A172 (cell line): Measurements from ENCODE around the gene CPED1. TPM values are rescaled to one million over a fixed set of nuclear protein-coding genes. Genes with fewer than 3 reads are reported as not detected.

Source experiments
- DNase-seq: peaks from one replicate; pipeline ENCODE4 v3.0.0-alpha.2; 2015; ENCODE audit warnings: low spot score
- total RNA-seq: library from RNA; depleted of rRNA; stranded (reverse); fragments of >200 nt; shearing (Covaris generic); gene quantifications from 2 replicates; pipeline ENCODE4 v1.2.3, GENCODE V29; 2014

Gene CPED1
- total RNA-seq, 1 experiment from 2014 or later: 18.4 TPM

DNA sequence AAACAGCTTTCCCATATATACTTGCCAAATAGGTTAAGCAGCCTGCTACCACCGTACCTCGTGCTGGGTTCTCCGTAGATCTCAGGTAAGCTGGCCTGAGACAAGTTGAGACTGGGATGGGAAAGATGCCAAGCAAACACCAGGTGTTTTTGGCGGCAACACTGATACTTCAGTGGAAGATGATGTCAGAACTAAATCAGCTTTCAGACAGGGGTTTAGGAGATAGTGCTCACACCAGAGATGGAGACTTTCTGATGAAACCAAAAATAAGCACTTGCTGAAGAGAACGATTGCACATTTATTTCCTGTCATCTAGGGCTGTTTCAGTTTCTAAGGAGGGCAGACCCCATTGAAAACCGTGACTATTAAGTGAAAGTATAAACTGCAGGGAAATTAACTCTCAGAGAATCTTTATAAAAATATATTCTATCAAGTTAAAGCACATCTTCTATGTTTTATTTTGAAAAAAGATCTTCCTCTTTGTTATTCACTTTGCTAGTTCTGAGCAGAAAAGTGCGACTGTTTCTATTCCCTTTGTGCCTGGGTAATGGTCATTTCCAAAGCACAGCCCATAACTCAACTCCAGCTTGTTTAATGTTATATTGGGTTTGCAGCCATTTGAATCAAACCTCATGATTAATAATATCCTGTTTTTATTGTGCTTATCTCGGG is 149.9 kb downstream of the CPED1 start:
- DNase-seq: no peak

DNA sequence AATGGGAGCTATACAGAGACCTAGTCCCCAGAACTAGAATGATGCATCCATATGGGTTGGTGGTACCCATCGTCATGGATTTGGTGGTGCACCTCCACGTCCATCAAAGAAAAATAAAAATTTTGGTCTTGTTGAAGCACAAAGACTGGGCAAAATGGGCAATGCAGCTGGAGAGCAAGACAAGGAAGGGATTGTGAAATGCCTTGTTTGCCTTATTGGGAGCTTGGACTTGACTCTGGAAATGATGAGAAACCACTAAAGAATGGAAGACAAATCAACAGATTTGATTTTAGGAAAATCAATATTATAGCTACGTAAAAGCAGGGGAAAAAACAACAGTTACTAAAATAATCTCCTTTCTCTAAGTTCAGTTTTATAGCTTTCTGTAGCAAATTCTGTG is 150.9 kb downstream of the CPED1 start:
- DNase-seq: no peak

DNA sequence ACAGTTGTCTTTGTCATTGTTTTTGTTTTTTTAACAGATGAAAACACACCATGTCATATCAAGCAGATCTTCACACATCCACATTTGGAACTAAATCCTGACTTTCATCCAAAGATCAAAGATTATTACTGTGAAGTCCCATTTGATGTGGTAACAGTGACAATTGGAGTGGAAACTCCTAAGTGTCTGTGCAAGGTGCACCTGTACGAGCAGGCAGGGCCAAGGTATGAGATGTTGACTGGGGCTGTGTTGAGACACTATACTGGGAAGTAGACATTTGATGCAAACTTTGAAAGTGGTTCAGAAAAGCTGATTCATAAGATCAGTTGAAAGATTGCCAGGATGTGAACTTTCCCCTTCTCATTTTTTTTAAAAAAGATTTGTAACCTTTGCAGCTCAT is 152.3 kb downstream of the CPED1 start:
- DNase-seq: no peak

DNA sequence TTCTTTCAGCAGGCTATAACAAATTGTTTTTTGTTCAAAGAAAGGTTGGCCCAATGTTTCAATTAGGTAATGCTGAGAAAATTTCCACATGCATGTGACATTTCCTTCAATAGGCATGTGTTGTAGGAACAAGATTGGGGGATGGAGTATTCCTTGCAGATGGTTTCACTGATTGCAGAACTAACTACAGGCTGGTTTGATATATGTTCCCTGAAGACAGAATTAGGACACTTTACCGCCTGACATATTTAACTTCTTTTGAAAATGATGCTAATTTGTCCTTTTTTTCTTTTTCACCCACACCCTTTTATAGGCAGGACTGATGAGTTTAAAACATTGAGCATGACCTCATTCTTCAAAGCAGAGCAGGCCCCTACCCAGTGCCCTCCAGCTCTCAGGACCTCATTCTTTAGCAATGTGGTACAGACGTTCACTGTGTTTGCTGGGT is 163.3 kb downstream of the CPED1 start:
- no peak for DNase-seq

DNA sequence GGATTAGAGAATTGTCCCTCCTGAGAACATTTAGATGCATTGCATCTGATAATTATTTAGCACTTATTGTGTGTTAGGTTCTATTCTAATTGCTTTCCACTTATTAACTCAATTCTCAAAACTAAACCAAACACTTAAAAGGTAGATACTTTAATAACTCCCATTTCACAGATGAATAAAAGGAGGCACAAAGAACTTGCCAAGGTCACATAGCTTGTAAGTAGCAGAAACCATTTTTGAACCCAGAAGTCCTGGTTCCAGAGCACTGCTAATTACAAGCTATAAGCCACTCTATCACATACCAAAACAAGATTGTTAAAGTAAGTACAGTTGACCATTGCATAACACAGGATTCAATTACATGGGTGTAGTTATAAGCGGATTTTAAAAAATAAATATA is 164.9 kb downstream of the CPED1 start:
- DNase-seq: no peak

DNA sequence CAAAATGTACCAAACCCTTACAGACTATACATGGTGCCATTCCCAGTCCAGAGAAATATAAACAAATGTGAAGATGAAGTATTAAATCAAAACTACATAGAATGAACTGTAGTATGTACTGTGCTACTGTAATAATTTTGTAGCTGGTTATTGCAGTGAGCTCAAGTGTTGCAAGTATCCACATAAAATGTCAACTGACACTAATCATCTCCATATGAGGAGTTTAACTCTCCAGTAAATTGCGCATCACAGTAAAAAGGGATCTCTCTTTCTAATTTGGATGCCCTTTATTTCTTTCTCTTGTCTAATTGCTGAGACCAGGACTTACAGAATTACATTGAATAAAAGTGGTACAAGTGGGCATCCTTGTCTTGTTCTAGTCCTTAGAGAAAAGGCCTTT is 165.5 kb downstream of the CPED1 start:
- no peak for DNase-seq

DNA sequence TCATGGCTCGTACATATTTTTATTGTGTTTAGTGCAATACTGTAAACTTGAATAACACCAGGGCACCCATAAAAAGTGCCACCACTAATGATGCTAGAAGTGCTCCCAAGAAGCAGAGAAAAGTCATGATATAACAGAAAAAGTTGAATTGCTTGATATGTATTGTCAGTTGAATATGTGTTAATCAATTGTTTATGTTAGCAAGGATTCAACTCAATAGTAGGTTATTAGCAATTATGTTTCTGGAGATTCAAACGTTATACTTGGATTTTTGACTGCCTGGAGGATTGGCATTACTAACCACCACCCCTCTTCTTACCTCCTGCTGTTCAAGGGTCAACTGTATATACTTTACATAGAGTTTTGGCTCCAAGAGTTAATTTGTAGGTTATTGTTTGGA is 168.3 kb downstream of the CPED1 start:
- DNase-seq: no peak

DNA sequence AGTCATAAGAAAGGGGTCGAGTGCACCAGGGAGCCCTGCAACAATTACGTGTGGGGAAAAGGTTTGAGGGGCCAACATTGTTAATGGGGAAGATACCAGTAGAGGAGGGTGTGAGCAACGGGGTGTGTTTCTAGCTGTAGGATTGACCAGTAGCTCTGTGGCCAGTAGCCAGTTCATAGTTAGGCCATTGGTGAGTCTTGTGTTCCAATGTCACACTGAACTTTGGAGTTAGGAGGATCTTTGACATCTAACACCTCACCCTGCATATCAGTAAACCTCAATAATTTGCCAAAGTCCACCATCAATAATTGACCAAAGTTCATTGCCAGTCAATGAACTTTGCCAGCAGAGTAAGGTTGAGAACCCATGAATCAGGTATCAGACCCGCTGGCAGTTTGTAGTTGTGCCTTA is 168.8 kb downstream of the CPED1 start:
- no peak for DNase-seq

DNA sequence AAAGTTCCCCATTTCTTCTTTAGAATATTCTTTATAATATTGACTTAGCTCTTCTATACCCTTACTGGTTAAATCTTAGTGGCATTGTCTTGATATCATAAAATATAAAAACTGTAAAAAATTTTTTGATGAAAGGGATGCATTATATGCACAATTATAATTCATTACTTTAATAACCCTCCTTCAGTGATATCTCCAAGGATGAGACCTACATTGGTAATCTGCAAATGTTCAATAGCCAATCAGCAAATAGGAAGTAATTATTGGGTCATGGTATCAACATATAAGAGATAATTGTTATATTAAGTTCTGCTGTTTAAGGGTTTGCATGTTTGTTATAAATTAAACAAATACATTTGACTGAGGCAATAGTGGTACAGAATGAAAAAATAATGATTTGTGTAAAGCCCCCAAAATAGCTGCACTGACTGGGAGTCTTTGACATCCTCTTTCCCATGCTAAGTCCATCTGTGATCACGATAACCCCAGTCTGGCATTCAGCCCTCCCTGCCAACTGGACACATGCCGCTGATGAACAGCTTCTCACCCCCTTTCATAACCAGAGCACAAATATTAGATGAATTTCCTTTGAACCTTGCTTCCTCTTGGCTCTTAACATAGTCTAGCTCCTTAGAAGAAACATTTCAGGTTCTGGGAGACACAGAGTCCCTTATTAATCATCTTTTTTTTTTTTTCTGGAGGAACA is 169.5 kb downstream of the CPED1 start:
- no peak for DNase-seq

DNA sequence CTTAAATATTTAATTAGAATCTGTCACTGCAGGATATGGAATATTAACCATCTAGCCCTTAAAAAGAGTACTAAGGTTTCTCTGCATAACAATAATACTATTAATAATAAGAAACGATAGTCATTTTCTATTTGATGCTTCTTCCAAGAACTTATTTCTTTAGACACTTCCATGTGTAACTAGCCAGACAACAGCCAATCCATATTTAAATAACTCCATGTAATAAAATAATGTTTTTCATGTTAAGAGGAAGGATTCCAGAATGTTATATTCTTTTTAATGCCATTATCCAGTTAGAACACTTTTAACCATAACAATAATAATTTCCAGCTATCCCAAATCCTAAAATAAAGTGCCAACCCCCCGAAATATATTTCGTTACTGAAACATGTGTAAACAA is 170.2 kb downstream of the CPED1 start:
- no peak for DNase-seq

DNA sequence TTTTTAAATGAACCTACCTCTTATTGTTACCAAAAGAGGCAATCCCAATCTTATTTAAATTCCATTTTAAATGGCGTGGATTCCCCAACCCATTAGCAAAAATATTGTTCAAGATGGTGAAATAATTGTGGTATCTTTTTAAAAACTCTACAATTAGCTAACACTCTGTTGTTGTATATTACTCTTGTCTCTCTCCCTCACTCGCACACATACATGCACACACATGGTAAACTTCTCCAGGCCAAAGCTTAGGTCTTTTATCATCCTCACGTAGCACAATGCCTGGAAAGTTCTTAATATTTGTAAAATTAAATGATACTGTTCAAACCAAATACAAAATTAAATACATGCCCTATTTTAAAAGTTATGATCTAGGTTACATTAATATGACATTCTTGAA is 171.0 kb downstream of the CPED1 start:
- no peak for DNase-seq

DNA sequence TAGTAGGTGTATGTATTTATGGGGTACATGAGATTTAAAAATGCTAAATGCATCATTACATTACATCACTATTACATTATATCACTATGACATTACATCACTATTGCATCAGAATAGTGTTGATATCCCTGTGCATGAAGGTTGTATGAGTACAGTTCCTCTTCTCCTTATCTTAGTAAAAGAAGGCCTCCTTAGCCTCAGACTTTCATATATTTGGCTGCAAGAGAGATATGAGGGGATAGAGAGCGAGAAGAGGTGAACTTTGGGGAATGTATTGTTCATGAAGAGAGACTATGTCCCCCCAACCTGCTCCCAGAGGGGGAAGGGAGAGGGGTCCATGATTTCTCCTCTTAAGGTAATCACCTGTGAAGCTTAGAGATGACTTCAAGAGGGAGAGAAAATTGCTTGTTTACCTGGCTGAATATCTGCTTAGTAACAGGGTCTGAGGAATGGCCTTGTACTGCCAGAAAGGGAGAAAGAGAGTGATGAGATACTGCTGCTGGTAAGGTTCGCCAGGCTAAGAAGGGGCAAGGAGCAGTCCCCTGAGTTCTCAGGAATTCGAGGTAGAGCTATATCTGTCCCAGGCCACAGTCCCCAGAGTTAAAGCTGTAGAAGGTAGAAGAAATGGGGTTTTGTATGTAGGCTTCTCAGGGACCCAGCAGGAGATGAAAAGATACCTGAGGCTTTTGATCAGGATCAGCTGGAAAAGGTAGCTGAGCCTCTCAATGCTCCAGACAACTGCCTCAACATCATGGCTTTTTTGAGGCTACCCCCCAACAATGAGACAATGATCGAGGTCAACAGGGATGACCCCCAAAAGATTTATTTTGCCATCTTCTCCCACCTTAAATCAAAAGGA is 171.9 kb downstream of the CPED1 start:
- no peak for DNase-seq

DNA sequence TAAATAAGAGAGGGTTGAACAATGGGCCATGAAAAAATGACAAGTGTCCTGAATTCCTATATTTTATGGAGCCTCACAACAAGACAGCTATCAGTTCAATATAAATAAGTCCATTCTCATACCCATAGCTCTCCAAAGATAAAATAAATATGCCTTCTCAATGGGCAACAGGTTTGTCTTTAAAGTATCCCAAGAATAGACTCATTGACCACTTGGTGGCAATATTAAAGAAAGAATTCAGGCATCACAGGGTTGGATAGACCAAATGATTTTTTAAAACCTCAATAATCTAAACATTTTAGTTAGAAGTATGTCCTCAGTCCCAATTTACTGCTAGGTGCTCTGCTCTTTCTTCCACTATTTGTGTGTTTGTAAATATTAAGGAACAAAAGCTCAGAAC is 175.2 kb downstream of the CPED1 start:
- no peak for DNase-seq

DNA sequence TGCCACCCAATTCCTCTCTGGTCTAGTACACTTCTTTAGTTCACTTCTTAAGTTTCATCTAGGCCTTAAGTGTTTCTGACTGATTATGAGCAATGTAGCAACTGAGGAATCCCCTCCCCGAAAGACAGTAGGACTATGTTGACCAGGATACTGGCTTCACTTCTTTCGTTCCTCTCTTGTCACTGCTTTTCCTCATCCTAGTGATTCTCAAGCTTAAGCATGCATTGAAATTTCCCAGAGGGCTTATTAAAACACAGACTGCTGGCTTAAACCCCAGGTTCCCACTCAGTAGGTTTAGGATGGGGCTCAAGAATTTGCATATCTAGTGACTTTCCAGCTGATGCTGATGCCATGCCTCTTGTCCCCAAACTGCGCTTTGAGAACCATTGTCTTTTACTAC is 175.7 kb downstream of the CPED1 start:
- DNase-seq: no peak

DNA sequence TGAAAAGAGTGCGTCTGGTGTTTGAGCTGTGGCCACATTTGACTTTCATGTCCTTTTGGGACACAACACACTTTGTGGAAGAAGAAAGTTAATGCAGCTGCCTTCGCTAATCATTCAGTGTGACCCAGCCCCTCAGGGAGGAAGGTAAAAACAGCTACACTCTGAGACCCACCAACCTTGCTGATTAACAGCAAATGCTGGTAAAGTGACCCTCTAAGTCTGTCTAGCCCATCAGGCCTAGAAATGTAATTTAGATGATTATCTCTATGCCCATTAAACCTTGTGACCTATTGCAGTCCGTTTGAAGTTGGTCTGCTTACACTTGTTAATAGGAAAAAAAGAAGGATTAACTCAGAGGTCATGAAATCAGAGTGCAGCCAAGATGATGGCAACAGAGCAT is 178.4 kb downstream of the CPED1 start:
- no peak for DNase-seq

DNA sequence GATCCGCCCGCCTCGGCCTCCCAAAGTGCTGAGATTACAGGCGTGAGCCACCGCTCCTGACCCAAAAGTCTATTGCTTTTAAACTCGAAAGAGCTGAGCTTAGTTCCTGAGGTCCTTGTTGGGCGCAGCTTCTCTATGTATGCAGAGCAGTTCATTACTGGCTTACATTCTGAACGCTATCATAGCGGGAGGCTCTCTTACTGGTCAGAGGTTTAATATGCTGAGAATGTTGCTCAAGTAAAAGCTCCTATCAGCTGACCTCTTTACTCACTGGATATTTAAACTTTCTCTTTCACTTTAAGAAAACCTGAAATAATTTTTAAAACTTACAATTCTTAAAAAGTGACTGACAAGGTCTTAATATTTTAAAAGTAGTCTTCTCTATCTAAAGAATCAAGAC is 179.5 kb downstream of the CPED1 start:
- DNase-seq: peak; percentile 10

DNA sequence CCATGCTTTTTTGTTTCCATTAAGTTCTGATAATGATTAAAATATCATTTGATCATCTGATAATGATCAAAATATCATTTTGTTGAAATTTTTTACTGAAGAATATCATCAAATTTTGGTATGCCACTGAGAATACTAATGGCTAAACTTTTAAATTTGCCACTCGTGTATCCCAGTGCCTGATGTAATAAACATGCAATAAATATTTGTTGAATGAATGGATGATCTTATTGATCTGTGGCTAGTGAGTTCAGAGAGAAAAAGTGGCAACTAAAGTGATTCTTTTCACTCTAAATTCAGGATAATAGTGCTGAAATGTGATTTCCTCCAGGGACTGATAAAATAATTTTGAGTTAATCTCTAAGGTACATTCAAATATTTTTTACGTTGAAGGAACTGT is 181.0 kb downstream of the CPED1 start:
- no peak for DNase-seq

DNA sequence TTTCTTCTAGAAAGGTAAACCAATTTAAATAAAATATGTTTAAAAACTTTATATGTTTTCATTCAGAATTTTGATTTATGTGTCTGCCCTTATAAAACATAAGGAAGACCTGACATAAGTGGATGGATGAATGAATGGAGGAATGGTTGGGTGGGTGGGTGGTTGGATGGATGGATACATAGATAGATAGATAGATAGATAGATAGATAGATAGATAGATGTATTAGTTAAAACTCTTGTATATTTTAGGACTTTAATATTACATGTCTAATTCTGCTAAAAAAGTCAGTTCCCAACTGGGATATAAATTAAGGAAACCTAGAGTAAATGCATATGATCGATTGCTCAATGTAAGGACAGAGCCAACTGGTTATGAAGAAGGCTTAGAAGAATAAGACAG is 184.0 kb downstream of the CPED1 start:
- no peak for DNase-seq

DNA sequence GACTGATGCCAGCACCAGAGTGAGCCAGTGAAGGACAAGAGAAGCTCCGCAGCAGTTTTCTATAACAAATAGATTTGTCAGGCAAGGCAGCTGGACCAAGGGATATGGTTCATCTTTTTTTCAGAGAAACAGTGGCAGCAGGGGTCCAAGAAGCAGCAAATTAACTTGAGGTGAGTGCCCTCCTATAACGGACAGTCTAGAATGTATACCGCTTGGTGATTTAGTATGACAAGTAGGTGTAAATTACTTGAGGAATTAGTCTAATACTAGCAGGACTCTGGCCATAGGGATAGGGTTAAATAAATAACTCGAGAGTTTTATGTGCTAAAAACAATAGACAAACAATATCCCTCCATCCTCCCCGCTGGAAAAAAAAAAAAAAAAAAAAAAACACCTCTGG is 187.3 kb downstream of the CPED1 start:
- no peak for DNase-seq

DNA sequence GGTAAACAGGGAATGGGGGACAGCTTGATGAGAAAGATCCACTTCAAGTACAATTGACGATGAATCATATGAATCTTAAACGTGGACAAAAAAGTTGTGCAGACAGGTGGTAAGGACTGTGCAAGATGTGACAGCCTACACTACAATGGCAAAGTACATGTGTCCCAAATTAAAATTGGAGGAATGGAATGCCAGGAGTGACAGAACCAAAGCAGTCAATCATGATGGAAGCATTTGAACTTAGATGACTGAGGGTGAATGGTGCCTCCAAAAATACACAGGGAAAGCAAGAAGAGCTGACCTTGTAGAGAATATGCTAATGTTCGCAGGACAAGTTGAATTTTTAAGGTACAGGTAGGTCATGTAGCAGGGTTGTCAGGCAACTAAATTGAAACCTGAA is 189.9 kb downstream of the CPED1 start:
- DNase-seq: no peak

DNA sequence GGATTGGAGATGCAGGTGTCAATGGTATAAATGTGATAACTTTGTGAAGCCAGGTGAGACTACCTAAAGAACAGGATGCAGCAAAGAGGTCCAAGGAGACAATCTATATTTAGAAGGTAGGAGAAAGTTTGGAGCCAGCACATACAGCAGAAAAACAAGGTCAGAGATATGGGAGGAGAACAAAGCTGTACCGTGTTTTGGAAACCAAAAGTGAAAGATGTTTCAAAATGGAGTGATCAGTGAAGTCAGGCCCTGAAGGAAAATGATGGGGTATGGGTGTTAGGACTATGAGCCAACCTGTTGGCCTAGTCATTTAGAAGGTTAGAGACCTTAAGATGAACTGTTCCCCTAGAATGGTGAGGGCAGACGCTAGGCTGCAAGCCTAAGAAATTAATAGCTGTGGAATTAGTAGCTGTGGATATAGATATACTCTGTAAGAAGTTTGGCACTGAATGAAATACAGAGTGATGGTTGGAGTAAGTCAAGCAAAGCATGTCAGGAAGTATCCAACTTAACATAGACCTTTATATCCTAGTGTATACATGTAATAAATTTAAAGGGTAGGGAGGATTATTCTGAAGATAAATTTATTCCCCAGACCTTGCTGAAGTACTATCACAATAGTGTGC is 190.5 kb downstream of the CPED1 start:
- no peak for DNase-seq

DNA sequence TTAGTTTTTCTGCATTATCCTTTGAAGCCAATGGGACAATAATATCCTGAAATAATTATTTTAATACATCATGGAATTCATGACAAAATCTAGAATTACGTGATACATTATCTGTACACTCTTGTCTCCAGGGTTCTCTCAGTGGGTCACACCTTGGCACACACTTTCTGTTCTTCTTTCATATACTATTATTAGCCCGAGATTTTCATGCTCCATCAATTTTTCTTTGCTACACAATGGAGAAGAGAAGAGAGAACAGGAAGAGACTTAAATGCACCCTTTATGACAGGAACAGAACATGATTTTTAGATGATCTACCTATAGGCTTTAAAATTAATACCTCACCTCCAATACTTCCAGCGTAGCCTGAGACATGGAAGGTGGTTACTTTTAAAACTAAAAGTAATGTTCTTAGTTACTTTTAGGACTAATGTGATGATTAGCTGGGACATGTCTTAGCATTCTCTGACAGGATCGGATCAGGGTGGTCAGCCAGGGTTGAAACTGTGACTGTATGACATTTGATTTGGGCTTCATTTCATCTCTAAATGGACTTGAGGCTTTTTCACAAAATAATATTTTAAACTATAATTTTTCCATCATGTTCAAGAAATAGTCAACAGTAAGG is 192.0 kb downstream of the CPED1 start:
- no peak for DNase-seq
